ENCODE results near the gene PPP4R1.
A peak's percentile ranks its signal among the peaks of the same experiment; 100 is the strongest.
"Not testable (repeated sequence)": the region's sequence is repeated elsewhere in the genome, so short reads cannot be mapped to it uniquely, and the experiment has no call there.

PPP4R1 gene

GRCh38 chr18:9629709-9630108 lies 15.3 kb upstream of the PPP4R1 start:
- DNase-seq (ENCODE audit: low read depth, low spot score), result no peak

DNA sequence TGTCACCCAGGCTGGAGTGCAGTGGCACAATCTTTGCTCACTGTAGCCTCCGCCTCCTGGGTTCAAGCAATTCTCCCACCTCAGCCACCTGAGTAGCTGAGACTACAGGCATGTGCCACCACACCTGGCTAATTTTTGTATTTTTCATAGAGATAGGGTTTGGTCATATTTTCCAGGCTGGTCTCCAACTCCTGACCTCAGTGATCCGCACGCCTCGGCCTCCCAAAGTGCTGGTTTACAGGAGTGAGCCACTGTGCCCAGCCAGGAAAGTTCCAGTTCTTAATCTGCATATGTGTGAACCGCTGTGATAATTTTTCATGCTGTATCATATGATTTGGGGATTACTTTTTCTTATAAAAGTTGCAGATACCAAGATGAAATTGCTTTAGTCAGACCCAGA lies 14.6 kb upstream of the PPP4R1 start:
- no peak for DNase-seq (ENCODE audit: low read depth, low spot score)

- peak; percentile 25 for DNase-seq (ENCODE audit: low read depth, low spot score)
These were observed 13.3 kb upstream of the PPP4R1 start for GRCh38 chr18:9627642-9628041.

DNA sequence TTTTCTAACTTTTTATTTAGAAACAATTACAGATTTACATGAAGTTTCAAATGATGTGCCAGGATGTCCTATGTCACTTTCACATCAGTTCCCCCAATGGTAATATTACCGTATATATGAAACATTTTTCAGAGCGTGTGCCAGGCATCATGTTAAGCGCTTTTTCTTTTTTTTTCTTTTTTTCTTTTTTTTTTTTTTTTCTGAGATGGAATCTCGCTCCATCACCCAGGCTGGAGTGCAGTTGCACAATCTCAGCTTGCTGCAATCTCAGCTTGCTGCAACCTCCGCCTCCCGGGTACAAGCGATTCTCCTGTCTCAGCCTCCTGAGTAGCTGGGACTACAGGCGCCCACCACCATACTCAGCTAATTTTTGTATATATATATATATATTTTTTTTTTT lies 5.6 kb upstream of the PPP4R1 start:
- no peak for DNase-seq (ENCODE audit: low read depth, low spot score)

GRCh38 chr18:9619545-9619944 lies 5.2 kb upstream of the PPP4R1 start:
- DNase-seq (ENCODE audit: low read depth, low spot score), result peak; percentile 58

DNA sequence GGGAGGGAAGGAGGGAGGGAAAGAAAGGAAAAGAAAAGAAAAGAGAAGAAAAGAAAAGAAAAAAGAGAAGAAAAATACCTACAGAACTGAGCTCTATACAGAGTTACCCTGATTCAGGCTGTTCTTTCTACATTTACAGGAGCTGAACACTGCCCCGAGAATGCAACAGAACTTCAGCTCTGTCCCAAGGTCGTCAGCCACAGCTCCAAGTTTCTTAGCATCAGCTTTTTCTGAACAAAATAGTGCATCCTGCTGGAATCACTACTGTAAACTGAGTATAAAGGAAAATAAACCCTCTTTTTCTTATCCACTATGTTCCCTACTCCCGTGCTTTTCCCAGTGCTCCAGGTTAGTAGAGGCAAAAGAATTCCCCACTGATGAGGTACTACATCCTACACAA lies 4.7 kb upstream of the PPP4R1 start:
- DNase-seq (ENCODE audit: low read depth, low spot score), result peak; percentile 19

GRCh38 chr18:9617006-9617542 lies 2.7 kb upstream of the PPP4R1 start:
- DNase-seq (ENCODE audit: low read depth, low spot score), result peak; percentile 18

GRCh38 chr18:9616049-9616448 lies 1.7 kb upstream of the PPP4R1 start:
- DNase-seq (ENCODE audit: low read depth, low spot score), result peak; percentile 29

GRCh38 chr18:9615280-9615797 lies 980 bp upstream of the PPP4R1 start:
- DNase-seq (ENCODE audit: low read depth, low spot score), result no peak

- peak; percentile 85 for DNase-seq (ENCODE audit: low read depth, low spot score)
These were observed 584 bp downstream of the PPP4R1 start for GRCh38 chr18:9613550-9614400.

DNA sequence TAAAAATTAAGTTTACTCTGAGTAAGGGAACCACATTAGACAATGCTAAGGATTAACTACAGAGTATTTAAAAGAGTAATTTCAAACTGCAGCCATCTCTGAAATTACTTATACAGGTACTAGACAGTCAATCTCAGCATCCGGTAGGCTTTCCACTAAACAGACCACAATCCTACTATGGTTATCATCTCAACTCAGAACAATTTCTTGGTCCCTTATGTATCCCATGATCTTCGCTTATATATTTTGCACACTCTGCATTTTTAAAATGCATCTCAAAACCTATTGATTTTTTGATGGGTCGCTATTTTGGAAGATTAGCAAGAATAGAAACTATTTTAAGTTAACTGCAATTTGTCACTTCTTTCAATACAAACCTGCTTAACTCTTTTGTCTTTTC lies 1.4 kb downstream of the PPP4R1 start:
- DNase-seq (ENCODE audit: low read depth, low spot score), result no peak

DNA sequence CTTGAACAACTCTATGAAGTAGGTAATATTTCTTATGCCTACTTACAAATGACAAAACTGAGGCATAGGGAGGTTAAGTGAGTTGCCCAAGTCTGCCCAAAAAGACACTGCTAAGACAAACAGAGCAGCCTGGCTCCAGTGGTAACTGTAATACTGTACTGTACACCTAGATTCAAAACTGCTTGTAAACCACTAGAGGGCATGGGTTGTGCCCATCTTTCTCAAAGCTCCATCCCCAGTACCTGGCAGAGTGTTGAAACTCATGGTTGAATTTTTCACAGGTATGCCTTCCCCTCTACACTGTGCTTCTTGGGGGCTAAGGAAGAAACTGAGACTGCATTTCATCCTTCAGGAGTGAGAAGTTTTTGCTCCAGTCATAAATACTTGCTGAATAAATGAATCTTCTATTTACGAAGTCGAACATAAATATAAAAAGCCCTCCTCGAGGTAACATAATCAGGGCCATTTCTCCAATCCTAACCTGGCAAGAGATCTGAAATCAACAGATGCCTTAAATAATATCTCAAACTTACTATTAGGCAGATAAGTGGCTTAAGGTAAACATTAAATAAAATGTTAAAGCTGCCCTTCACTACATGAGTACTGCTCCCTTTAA lies 2.0 kb downstream of the PPP4R1 start:
- peak; percentile 68 for DNase-seq (ENCODE audit: low read depth, low spot score)

GRCh38 chr18:9609190-9609589 lies 5.2 kb downstream of the PPP4R1 start:
- DNase-seq (ENCODE audit: low read depth, low spot score), result no peak

DNA sequence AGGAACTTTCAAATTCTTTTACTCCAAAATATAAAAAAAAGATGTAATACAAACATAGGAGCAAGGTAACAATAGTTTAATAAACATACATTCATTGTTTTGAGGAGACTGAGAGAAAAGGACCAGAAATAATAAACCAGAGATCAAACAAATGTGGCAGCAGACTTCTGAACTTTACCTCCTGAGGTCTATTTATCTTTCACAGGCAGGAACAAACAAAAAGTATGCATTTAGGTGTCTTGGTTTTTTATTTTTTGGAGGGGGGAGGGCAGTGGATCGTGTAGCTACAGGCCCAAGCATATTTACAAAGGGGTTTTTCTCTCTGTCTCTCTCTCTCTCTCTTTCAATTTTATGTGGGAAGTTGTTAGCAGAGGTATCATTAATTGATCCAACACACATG lies 5.6 kb downstream of the PPP4R1 start:
- DNase-seq (ENCODE audit: low read depth, low spot score), result no peak

DNA sequence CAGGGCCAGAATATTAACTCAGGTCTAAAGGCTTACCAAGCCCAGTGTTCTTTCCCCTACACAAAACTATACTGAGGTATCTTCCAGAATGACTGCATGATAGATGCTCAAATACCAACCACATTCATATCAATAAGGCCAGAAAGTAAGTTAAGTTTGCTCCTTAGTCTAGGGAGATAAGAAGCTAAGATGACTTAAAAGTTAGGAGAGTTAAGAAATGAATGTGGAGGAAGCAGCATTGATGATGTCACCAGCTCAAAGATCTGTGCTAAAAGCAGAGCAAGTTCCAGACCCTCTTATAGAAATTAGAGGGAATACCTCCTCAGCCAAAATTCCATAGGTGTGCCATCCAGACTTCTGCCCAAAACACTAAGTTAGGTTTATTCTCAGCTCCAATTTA lies 6.1 kb downstream of the PPP4R1 start:
- no peak for DNase-seq (ENCODE audit: low read depth, low spot score)

- not testable (repeated sequence) for DNase-seq (ENCODE audit: low read depth, low spot score)
These were observed 7.2 kb downstream of the PPP4R1 start for GRCh38 chr18:9607111-9607510.

GRCh38 chr18:9606039-9606438 lies 8.3 kb downstream of the PPP4R1 start:
- DNase-seq (ENCODE audit: low read depth, low spot score), result no peak

- DNase-seq (ENCODE audit: low read depth, low spot score), result no peak
These were observed 10.0 kb downstream of the PPP4R1 start for GRCh38 chr18:9604348-9604747.

DNA sequence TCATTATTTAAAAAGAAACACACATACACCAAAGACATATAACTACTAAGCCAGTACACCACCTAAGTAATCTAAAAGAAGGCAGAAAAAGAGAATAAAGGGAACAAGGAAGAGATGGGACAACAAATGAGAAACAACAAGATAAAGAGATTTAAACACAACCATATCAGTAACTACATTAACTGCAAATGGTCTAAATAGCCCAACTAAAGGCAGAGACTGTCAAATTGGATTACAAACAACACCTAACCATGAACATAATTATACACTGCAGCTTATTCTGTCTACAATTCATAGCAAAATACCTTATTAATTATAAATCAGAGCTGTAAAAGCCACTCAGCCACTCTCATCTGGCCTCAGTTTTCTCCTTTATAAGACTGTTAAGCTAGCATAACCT lies 15.0 kb downstream of the PPP4R1 start:
- no peak for DNase-seq (ENCODE audit: low read depth, low spot score)

- DNase-seq (ENCODE audit: low read depth, low spot score), result no peak
These were observed 16.8 kb downstream of the PPP4R1 start for GRCh38 chr18:9597609-9598008.

DNA sequence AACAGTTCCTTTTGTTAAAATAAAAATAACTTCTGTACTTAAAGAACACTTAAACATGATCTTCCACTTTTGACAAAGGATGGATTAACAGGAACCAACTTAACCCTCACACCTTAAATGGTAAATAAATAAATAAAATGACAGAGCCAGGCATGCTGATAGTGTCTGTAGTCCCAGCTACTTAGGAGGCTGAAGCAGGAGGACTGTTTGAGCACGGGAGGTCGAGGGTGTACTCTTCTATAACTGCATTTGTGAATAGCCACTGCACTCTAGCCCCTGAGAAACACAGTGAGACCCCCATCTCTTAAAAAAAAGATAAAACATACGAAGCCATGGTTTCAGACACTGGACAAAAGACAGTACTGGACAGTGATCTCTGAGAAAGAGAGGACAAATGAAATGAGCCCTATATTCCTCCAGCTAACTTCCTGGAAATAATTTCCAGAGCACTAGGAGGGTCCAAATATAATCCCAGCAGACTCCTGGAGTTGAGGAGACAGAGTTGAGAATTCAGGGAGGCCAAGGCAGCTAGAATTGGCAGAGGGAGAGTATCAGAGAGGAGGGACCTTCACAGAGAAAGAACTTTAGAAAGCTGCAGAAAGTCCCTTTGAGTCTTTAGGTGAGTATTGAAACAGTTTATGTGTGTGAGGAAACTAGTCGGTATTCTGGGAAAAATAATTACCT lies 17.4 kb downstream of the PPP4R1 start:
- DNase-seq (ENCODE audit: low read depth, low spot score), result no peak

GRCh38 chr18:9596226-9596625 lies 18.1 kb downstream of the PPP4R1 start:
- DNase-seq (ENCODE audit: low read depth, low spot score), result no peak

All from astrocyte of the hippocampus (primary cell).